NCI-H524 treated with DMSO at 0.1 percent for 48 hours (cell line): ENCODE measurements around the gene TMTC2.
A peak's percentile ranks its signal among the peaks of the same experiment; 100 is the strongest.
"Not testable (repeated sequence)": the region's sequence is repeated elsewhere in the genome, so short reads cannot be mapped to it uniquely, and the experiment has no call there.

Source experiments
- DNase-seq: peaks from one replicate; lab custom pipeline; 2025; lab: John Stamatoyannopoulos, UW

Gene TMTC2

DNA sequence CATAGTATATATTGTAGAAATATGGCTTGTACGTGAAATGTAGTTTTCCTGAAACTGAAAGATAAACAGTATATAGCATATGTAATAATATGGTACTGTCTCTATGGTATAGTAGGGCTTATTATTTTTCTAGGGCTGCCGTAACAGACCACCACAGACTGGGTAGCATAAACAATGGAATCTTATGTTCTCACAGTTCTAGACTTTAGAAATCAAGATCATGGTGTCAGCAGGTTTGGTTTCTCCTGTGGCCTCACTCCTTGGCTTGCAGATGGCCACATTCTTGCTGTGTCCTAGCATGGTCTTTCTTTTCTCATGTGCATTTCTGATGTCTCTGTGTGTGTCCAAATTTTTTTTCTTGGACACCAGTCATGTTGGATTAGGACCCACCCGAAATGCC is 155.8 kb downstream of the TMTC2 start:
- no peak for DNase-seq

DNA sequence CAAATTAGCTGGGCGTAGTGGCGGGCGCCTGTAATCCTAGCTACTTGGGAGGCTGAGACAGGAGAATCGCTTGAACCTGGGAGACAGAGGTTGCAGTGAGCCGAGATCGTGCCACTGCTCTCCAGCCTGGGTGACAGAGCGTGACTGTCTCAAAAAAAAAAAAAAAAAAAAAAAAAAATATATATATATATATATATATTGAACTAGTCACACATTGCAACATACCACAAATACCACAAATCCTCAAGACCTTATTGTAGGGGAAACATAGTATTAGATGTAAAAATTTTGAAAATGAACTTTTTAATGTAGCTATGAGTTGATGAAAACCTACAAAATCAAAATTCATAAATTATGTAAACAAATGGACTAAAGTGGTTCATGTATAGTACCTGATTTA is 158.4 kb downstream of the TMTC2 start:
- not testable (repeated sequence) for DNase-seq

DNA sequence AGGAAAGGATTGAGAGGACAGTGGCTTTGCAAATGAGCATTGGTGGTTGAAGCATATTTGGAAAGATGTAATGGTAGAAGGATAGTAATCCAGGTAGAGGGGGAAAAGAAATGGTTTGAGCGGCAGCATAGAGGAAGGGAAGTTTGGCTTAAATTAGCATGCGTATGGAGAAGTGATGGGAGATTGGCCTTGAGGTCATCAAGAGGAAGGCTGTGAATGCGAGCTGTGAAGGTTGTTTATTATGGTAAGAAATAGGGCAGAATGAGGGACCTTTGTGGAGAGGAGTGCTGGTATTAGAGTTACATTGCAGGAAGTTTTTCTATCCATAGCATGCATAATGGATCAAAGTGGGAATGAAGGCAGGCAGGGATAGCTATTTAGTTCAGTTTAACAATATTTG is 162.1 kb downstream of the TMTC2 start:
- DNase-seq, result no peak

DNA sequence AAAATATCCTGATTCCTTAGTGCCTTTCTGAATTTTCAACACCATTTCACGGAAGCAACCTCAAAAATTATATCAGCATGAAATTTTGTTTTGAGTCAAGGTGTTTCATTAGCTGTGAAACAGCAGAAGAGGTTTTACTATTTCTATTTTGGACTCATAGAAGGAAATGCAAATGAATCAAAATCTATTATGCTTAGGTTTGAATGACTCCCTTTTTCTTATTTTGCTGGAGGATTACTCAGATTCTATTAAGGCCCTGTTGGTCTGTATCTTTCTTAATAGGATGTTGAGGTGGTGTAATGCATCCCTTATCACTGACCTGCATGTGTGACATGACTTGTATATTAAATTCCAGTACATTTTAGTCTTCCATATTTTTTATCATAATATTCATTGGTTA is 165.8 kb downstream of the TMTC2 start:
- no peak for DNase-seq

DNA sequence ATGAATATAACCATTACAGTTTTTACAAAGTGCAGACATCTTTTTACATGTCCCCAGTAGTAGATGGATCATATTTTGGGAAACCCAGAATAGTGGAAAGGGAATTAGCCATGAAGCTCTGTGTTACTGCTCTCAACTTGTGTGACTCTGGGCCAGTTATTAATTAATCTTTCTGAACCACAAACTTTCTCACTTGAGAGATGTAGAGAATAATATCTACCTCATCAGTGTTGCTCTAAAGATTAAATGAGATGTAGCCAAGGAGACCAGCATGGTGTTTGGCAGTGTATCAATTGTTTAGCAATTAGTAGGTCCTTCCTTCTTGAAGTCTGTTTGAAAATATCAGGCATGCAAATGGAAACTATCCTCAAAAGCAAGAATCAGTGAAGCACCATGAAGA is 169.2 kb downstream of the TMTC2 start:
- DNase-seq, result no peak

DNA sequence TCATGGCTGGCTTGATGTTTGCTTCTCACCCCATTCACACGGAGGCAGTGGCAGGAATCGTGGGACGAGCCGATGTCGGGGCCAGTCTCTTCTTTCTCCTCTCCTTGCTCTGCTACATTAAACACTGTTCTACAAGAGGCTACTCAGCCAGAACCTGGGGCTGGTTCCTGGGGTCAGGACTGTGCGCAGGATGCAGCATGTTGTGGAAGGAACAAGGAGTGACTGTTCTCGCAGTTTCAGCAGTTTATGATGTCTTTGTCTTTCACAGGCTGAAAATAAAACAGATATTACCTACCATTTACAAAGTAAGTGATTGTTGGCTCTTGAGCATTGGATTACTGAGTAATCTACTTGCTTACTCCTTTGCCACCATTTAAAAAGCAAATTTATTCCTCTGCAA is 170.6 kb downstream of the TMTC2 start:
- DNase-seq, result no peak

DNA sequence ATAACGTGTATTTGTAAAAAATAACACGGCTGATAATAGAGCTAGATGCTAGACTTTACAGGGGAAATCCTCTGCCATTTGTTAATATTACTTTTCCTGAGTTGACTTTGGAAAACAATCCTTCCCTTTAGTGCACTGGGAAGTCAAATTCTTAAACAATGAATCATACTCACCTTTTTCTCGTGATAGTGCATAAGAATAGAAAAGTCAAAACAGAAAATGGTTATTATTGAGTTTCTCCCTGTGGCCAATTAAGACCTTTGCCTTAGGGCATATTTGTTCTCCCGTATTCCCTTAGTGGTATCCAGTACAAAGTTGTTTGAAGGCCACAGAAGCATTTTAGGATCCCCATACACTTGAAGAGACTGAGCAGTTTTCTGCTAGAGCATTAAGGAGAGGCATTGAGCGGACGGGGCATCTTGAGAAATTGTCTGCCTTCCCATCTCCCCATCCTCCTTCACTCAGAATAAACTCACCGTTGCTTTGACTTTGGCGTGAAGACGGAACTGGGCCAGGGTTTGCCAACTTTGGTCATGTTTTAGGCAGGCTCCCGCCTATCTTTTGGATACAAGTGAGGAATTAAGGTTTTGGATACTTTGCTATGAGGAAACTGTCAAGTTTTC is 171.3 kb downstream of the TMTC2 start:
- DNase-seq, result no peak

DNA sequence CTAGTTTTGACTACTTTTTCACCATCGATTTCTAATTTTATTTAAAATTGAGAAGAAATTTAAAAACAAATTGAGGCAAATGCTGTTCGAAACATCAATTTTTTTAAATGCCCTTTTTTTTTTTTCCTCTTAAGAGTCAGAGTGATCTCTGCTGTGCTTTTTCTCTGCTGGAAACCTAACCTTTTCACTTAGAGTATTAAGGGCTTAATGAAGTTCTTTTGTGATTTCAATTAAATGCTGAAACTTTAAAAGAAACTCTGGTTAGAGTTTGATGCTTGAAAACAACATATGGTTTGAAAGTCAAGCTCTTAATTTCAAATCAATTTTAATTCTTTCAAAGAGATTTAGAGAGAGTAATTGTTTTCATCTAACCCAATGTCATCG is 171.8 kb downstream of the TMTC2 start:
- DNase-seq, result no peak

DNA sequence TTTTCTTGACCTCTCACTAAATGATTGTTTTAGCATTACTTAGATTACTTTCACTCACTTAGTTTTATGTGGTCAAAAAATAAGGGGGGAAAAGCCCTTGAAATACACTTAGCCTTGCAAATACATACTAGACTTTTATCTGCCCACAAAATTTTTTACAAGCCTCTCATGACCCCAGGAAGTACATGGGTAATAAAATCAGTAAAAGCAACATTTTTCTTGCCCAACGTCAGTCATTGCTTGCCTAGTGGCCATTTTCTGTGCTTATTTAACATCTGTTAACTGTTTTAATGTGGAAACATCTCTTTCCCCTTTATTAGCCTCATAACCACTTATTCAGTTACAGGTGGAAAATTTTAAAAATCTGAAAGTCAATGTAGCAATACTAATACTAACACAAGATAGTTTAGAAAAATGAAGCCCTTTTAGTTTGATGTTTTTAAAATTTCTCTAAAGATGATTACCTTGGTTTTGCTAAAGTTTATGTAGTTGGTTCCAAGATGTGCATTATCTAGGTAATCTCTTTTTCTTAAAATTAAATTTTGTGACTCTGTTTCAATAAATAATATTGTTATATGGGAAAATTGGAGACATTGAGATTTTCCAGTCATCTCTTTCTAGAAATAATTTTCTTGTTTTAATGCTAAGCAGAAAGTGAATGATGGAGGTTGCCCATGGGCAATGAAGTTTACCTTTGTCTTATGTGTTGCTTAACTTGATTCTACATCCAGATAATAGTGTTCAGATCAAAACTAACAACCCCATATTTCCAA is 175.5 kb downstream of the TMTC2 start:
- DNase-seq, result no peak

DNA sequence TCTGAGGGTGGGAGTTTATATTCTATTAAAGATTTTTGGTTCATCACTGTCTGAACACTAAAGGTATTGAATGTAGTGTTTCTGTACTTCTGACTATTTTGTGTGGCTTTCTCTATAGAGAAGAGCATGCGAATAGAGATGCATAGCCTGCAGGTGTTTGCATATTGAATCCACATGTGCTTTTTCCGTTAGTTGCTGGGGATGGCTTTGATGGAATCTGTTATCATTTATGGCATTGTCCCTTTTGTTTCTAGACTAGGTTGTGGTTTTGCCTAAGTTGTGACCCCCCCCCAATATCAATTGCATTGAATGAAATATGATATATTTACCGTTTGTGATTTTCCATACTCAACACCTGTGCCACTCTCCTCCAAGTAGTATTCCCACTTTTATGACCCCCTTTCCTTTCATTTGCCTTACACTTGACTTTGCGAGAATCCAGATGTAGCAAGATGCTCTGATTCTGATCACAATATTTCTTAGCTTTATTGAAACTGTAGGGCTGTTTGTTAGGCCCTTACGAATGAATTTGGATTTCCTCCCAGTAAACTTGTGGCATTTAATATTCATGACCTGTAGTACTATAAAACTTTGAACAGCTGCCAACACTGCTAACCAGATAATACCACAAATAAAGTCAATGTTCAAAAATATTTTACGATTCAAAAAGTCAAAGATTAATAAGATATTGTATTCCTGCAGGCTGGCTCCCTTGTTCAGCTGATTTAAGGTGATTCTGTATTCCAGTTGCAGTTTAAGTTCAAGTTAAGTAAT is 176.4 kb downstream of the TMTC2 start:
- DNase-seq, result no peak

DNA sequence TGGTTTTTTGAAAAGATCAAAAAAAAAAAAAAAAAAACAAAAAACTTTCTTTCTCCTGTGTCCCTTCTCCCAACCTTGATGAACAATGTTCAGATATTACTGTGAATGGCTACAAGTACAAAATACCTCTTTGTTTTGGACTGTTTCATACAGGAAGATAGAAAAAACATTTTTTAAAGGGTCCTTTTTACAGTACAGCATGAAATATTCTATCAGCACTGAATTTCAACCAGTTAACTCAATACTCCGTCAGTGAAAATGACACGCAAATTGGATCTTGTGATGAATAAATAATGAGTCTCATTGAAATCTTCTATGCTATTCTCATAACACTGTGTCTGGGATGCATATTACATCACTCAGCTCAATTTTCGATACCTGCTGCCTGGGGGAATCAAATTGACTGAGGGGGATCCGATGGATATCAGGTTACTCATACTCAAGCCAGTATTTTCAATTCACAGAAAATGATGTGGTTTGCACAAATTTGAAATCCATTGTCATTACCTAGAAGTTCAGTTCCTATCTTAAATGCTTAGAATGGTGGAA is 179.6 kb downstream of the TMTC2 start:
- DNase-seq, result no peak

DNA sequence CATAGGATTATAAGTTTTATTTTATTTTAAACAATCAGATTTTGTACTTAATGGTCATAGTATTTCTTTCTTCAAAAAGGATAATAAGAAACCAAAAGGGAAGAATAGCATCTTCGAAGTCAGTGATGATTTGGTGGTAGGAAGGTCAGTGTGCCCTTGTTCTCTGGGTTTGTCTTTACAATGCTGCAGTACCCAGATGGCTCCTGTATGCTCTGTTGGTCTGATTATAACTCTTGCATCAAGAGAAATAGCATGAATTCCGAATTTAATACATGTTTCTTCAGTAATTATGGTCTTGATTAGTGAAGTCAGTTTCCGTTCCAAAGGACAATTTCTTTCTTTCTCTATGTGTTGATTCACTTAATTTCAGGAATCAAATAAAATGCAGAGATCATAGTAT is 180.2 kb downstream of the TMTC2 start:
- no peak for DNase-seq

DNA sequence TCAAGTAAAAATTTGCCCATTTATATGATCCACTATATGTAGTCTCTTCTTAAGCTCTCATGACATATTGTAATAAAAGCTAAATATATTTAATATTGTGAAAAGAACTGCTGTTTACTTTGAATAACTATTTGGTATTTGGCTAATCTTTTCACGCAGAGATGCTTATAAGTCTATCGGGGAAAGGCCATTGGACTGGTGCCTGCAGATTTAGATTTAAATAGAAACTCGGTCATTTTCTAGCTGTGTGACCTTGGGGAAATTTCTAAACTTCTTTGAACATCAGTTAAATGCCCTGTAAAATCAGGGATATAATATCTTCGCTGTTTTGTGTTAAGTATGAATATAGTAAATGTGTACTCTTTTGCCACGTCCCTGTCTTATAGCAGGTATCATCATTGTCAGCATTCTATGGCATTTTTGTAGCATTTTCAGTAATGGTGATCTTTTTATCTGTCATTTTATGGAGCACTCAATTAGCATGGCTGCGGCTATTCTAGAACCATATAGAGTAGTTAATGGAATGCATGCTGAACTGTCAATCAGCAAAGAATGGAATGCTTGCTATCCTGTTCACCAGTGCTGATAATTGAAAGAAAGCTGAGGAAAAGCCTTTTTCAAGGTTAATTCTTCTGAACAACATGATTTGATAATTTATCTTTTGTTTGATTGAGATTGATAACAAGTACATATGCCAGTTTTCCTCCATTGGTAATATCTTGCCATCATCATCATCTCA is 181.2 kb downstream of the TMTC2 start:
- DNase-seq, result no peak

DNA sequence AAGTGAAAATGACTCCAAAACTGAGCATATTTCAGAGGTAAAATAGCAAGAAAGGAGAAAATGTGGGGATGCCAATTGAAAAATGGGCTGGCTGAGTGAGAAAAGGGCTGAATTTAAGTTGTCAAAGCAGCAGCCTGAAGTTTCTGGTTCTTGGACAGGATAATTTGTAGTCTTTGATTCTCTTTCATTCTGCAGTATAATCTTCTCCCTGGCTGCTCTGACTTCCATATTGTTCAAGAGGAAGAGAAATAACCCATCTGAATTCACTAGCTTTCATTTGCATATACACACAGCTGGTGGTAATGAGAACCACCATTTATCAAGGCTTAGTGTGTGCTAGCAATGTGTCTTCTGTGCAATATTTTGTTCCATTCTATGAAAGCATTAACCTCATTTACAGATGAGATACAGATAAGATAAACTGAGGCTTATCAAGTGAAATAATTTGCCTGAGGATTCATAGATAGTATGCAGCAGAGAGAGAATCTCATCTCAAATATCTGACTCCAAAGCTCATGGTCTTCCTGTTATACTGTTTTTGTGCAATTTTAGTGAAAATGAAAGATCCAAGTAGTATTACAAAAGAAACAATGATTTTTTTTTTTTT is 184.2 kb downstream of the TMTC2 start:
- DNase-seq, result no peak

DNA sequence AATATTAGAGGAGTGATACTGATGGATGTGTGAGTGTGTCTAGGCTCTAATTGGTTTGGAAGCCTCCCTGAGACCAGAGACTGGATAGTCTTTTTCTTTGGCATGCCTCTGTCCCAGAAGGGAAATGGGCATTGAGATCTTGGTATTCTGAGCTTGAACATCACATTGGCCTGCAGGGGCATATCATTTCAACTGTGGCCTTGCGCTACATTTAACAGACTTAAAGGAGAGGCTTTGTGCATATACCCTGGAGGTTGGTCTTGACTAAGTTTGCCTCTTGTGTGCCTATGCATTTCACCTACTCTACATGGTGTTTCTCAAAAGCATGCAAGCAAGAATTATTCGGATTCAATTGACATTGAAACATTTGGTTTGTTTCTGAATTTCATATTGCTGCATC is 185.4 kb downstream of the TMTC2 start:
- DNase-seq, result no peak

DNA sequence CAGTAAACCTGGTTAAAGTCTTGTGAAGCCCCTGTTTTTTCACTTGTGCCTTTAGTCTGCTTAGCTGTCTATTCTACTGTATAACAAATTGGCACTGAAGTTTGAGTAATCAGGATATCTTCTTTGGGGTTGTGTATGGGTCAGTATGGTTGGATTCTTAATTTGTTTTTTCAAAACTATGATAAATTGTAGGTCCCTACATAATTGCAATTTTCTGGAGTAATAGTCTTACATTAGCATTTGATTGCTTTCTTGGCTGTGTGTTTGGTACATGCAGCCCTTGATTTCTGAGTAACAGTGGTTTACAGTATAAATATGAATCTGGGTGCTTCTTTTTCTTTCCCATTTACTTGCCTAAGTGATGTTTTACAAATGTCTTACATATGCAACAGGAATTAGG is 186.6 kb downstream of the TMTC2 start:
- no peak for DNase-seq

DNA sequence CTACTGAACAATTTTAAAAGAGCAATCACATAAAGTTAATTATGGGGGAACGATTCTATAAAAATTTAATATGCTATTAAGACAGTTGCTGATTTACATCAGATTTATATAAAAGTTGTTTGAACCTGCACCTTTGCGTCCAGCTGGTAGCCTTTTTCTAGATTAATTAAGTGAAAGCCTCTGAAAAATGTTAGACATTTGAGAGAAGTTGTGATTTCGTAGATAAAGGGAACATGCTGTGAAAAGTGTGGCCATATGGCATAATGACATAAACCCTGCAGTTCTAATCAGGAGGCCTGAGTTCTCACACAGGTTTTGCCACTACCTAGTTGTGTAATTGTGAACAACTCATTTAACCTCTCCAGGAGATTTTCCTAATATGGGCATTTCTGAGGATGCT is 187.2 kb downstream of the TMTC2 start:
- peak; percentile 74 for DNase-seq

DNA sequence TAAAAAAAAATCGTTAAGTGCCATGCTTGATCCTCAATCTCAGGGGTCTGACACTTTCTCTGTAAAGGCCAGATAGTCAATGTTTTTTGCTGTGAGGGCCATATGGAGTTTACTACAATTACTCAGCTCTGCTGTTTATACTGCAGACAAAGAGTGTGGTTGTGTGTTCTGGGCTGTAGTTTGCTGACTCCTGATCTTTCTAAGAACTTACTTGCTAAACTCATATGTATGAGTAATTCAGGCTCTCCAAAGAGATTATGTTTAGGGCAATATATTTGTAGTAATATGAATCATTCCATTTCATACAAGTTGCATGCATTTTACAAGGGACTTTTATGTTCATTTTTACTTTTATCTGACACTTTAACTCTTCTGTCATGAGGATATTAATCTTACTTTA is 188.2 kb downstream of the TMTC2 start:
- peak; percentile 7 for DNase-seq

DNA sequence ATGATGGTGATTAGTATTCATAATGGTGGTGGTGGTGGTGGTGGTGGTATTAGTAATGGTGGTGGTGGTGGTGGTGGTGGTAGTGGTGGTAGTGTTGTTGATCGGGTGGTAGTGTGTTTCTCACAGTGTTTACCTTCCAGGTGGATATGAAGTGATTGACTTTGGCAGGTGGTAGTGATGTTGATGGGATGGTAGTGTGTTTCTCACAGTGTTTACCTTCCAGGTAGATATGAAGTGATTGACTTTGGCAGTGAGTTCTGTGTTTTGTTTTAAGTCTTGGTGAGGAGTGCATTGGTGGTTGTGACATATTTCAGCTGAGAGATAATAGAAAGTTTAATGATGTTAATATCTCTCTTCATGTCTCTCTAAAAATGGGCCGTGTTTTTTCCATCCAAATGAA is 189.4 kb downstream of the TMTC2 start:
- no peak for DNase-seq

DNA sequence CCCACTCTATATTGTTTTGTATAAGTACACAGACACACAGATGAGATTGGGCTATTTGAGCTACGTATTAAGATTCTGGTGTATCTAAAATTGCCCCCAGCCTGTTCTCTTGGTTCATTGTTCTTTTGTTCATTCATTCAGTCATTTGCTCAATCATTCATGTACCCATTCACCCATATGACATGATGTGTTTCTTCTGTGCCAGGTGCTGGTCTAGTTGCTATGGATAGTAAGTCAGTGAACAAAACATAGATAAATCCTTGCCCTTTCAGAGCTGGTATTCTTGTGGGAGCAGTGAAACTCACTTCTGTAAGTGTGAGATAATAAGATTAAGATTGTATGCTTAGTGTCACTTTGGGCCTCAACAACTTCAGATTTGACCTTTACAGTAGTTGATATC is 191.3 kb downstream of the TMTC2 start:
- DNase-seq, result no peak

DNA sequence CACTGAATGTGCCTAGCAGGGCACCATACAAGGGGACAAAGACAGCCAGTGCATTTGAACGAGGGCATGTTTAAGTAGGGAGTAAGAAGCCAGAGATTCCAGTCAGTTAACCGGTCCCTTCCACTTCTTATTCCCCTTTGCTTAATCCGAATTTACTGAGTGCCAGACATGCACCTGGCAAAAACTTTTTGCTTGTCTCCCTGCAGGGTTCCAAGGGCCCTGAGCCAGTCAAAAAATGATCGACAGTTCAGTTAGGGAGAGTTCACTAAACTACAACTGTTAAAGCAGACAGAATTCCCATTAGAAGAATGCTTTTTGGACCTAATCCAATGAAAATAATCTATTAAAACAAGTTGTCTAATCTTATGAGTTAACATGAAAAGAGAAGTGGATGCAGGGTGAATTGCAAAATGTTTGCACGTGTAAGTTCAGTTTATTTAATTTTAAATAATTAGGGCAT is 193.8 kb downstream of the TMTC2 start:
- no peak for DNase-seq
